ENCODE data around the gene CENPF. TPM values are rescaled to one million over a fixed set of nuclear protein-coding genes. Genes with fewer than 3 reads are reported as not detected.

CENPF gene
- total RNA-seq, 4 donors from 2014 or later: 0.25 to 1.9 (median 0.92) TPM

DNA sequence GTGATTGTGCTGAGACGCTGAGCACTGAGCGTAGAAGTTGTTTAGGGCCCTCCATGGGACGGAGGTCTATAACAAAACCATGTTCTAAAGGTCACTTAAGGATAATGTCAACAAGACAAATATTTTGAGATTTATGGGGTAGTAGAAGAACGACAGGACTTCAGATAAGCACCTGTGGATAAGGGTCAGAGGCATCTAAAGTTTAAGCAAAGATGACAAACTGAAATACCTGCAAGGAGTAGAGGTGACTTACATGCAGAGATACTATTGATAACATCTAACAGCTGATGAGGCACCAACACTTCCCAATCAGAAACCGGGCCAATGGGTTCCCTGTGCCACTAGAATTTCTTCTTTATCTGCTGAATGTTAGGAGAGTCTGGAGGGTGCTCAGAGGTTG, 83.5 kb downstream of the CENPF start:
- in situ Hi-C loops (cut with MboI; ENCODE audit: low sequenced_read_pairs in 4 of 4): no loop called here
- no peak overlapping the region for H3K27ac ChIP-seq
- ATAC-seq (no peak), DNase-seq (no peak)
- H3K4me1 ChIP-seq: no peaks in the 10 kb centered on the region
- intact Hi-C loops (cut with DNase I; ENCODE audit: low total_unique reads): no loop called here
- TF ChIP-seq POLR2A (IDR thresholded peaks at IDR 0.05): no peak
- TF ChIP-seq, protein P1, sequence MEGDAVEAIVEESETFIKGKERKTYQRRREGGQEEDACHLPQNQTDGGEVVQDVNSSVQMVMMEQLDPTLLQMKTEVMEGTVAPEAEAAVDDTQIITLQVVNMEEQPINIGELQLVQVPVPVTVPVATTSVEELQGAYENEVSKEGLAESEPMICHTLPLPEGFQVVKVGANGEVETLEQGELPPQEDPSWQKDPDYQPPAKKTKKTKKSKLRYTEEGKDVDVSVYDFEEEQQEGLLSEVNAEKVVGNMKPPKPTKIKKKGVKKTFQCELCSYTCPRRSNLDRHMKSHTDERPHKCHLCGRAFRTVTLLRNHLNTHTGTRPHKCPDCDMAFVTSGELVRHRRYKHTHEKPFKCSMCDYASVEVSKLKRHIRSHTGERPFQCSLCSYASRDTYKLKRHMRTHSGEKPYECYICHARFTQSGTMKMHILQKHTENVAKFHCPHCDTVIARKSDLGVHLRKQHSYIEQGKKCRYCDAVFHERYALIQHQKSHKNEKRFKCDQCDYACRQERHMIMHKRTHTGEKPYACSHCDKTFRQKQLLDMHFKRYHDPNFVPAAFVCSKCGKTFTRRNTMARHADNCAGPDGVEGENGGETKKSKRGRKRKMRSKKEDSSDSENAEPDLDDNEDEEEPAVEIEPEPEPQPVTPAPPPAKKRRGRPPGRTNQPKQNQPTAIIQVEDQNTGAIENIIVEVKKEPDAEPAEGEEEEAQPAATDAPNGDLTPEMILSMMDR (IDR thresholded peaks at IDR 0.05 in 4 of 5, conservative IDR thresholded peaks at IDR 0.05 in 1 of 5): no peak
- H3K4me3 ChIP-seq: no peak overlapping the region
- H3K36me3 ChIP-seq: no peaks in the 10 kb centered on the region
- H3K27me3 ChIP-seq: no peaks in the 10 kb centered on the region
- H3K9me3 ChIP-seq: no peaks in the 10 kb centered on the region

DNA sequence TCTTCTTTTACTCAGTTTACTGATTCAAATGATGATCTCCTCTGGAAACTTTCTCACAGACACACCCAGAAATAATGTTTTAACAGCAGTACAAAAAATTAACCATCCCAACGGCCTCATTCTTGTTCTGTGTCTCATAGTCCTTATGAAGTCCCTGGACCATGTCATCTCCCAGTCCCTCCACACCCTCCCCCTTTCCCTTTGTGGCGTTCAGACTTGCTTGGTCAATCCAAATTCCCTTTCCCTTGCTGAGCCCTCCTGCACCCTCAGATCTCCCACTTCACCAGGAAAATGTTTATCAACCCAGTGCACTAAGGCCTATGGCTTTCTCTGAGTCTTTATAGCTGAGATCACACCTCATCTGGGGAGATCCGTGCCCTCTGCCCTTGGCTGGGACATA, 85.9 kb downstream of the CENPF start:
- TF ChIP-seq POLR2A (IDR thresholded peaks at IDR 0.05): no peak
- TF ChIP-seq, protein P1 (IDR thresholded peaks at IDR 0.05 in 4 of 5, conservative IDR thresholded peaks at IDR 0.05 in 1 of 5): no peak
- intact Hi-C loops (cut with DNase I; ENCODE audit: low total_unique reads): no loop called here

DNA sequence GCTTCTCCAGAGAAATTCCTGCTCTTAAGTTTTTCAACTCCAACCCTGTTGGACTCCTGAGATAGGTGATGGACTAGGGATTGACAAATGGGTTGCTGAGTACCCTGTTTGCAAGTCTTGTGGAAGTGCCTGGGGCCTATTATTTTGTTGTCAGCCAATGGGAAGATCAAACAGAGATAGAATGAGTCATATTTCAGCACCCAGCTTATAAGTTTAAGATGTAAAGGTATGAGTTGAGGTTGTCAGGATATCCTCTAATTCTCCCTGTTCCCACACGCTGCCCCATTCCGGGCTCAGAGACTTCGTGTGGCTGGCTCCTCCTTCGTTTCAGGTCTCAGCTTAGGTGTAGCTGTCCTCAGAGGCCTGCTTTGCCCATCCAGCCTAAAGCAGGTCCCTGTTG, 91.8 kb downstream of the CENPF start:
- Histone ChIP-seq H3K27me3 (no peaks in the 10 kb centered on the region), H3K4me3 (no peak overlapping the region), H3K27ac (no peak overlapping the region), H3K36me3 (no peaks in the 10 kb centered on the region), H3K9me3 (no peaks in the 10 kb centered on the region), H3K4me1 (no peaks in the 10 kb centered on the region)
- TF ChIP-seq, protein P1 (IDR thresholded peaks at IDR 0.05 in 4 of 5, conservative IDR thresholded peaks at IDR 0.05 in 1 of 5): no peak
- TF ChIP-seq POLR2A (IDR thresholded peaks at IDR 0.05): no peak
- ATAC-seq: no peak
- intact Hi-C loops (cut with DNase I; ENCODE audit: low total_unique reads): no loop called here
- no peak for DNase-seq
- in situ Hi-C loops (cut with MboI; ENCODE audit: low sequenced_read_pairs in 4 of 4): no loop called here

More for the DNA sequence above, 85.9 kb downstream of the CENPF start:
- Histone ChIP-seq H3K36me3 (no peaks in the 10 kb centered on the region), H3K4me1 (no peaks in the 10 kb centered on the region), H3K27me3 (no peaks in the 10 kb centered on the region), H3K9me3 (no peaks in the 10 kb centered on the region), H3K27ac (no peak overlapping the region), H3K4me3 (no peak overlapping the region)
- ATAC-seq (no peak), DNase-seq (no peak)
- in situ Hi-C loops (cut with MboI; ENCODE audit: low sequenced_read_pairs in 4 of 4): no loop called here

DNA sequence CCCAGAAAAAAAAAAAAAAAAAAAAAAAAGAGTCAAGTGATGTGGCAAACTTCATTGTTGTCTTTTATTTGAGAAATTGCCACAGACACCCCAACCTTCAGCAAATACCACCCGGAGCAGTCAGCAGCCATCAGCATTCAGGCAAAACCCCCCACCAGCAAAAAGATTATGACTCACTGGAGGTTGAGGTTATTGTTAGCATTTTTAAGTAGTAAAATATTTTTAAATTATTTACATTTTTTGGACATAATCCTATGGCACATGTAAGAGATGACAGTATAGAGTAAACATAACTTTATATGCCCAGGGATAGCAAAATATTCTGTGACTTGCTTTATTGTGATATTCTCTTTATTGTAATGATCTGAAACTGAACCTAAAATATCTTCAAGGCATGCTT, 95.6 kb downstream of the CENPF start:
- Histone ChIP-seq H3K27me3 (no peaks in the 10 kb centered on the region), H3K4me1 (no peaks in the 10 kb centered on the region), H3K9me3 (no peaks in the 10 kb centered on the region), H3K4me3 (no peak overlapping the region), H3K36me3 (no peaks in the 10 kb centered on the region), H3K27ac (no peak overlapping the region)
- no peak for DNase-seq
- in situ Hi-C loops (cut with MboI; ENCODE audit: low sequenced_read_pairs in 4 of 4): no loop called here
- TF ChIP-seq, protein P1 (IDR thresholded peaks at IDR 0.05 in 4 of 5, conservative IDR thresholded peaks at IDR 0.05 in 1 of 5): no peak
- TF ChIP-seq POLR2A (IDR thresholded peaks at IDR 0.05): no peak
- no peak for ATAC-seq
- intact Hi-C loops (cut with DNase I; ENCODE audit: low total_unique reads): no loop called here

DNA sequence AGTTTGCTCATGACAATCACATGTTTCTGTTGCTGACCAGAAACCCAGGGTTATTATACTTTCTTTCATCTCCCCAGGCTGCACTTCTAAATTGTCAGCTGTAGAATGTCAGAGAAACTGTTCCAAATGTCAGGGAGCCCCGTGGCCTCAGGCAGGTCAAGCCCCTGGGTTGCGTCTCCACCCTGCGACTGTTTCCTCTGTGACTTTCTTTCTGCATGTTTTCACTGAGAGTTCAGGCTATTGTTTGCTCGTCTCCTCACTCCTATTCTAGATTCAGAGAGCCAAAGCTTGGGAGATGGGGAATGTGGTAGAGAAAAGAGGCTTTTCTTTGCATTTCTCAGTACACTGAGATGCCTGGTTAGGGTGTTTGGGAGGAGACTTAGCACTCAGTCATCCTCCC, 97.4 kb downstream of the CENPF start:
- intact Hi-C loops (cut with DNase I; ENCODE audit: low total_unique reads): no loop called here
- no peak overlapping the region for H3K27ac ChIP-seq
- no peaks in the 10 kb centered on the region for H3K4me1 ChIP-seq
- ATAC-seq (no peak), DNase-seq (no peak)
- in situ Hi-C loops (cut with MboI; ENCODE audit: low sequenced_read_pairs in 4 of 4): no loop called here
- H3K9me3 ChIP-seq: no peaks in the 10 kb centered on the region
- TF ChIP-seq, protein P1 (IDR thresholded peaks at IDR 0.05 in 4 of 5, conservative IDR thresholded peaks at IDR 0.05 in 1 of 5): no peak
- no peak for TF ChIP-seq POLR2A (IDR thresholded peaks at IDR 0.05)
- H3K27me3 ChIP-seq: no peaks in the 10 kb centered on the region
- H3K4me3 ChIP-seq: no peak overlapping the region
- no peaks in the 10 kb centered on the region for H3K36me3 ChIP-seq
